M059J (cell line): Measurements from ENCODE around the gene NHSL1. TPM values are rescaled to one million over a fixed set of nuclear protein-coding genes. Genes with fewer than 3 reads are reported as not detected.

Experiments
- total RNA-seq: library from RNA; depleted of rRNA; stranded (reverse); fragments of >200 nt; shearing (Covaris generic); gene quantifications from 2 replicates; pipeline ENCODE4 v1.2.3, GENCODE V29; 2014; rRNA removed

NHSL1 gene
- total RNA-seq, 1 experiment from 2014 or later, result 10.1 TPM

Other genes with a start within 250 kb of the NHSL1 start
- not detected in 2 replicates for gene SMIM28, start 121.6 kb downstream of the NHSL1 start, total RNA-seq
- gene HEBP2, start 95.3 kb downstream of the NHSL1 start, total RNA-seq, result 33.3 and 44.0 TPM in 2 replicates